ENCODE data around the gene LYAR.

- TF ChIP-seq POLR2AphosphoS5 (IDR thresholded peaks at IDR 0.05) (no peak), CTCF (IDR thresholded peaks at IDR 0.05) (no peak), EP300 (IDR thresholded peaks at IDR 0.05) (no peak), POLR2A (IDR thresholded peaks at IDR 0.05) (no peak)
Measured at GRCh38 chr4:4249866-4250265, 40.1 kb downstream of the LYAR start.

Measured in sigmoid colon (tissue), 4 donors.